ENCODE data around the gene CADPS2.

DNA sequence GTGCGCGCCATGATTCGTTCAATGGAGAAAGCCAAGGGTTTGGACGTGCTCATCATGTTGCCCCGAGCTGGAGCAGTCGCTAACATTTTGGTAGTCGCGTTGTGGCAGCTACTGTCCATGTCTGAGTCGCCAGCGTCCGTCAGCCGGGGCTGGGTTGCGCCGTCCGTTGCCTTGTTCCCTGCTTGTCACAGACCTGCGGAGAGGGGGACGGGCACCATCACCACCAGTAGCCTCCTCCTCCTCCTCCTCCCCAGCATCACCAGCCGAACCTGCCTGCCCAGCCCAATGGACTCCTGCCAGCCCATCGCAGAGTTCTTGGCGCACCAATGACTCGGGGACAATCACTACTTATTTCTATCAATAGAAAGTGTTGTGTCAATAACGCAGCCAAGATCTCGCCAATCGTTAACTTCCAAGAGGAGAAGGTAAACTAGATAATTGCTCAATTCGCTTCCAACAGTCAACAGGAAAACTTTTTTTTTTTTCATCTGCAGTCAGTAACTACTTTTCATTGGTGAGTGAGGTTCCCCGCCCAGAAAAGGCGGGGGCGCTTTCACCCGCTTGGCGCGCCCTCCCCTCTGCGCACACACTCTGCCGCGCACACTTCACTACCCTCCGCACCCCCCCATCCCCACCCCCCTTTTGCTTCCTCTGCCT lies 581.8 kb downstream of the CADPS2 start, which contains the start of gene FEZF1:
- TF ChIP-seq POLR2A (IDR thresholded peaks at IDR 0.05; ENCODE audit: low read depth, low read length) (no peak), POLR2AphosphoS5 (IDR thresholded peaks at IDR 0.05; ENCODE audit: low read depth, low read length) (no peak), TAF1 (IDR thresholded peaks at IDR 0.05; ENCODE audit: borderline replicate concordance, low read depth, low read length) (no peak)
